GM19328 (cell line): ENCODE measurements around the gene FAM227B.
"Not testable (repeated sequence)": the region's sequence is repeated elsewhere in the genome, so short reads cannot be mapped to it uniquely, and the experiment has no call there.

Source experiments
- ATAC-seq: cut with Tn5 transposase; IDR thresholded peaks from one replicate; pipeline ENCODE4 v1.9.1; 2021; ENCODE audit warnings: mild to moderate bottlenecking, moderate library complexity; ENCODE audit not compliant: unreplicated experiment

The FAM227B gene

DNA sequence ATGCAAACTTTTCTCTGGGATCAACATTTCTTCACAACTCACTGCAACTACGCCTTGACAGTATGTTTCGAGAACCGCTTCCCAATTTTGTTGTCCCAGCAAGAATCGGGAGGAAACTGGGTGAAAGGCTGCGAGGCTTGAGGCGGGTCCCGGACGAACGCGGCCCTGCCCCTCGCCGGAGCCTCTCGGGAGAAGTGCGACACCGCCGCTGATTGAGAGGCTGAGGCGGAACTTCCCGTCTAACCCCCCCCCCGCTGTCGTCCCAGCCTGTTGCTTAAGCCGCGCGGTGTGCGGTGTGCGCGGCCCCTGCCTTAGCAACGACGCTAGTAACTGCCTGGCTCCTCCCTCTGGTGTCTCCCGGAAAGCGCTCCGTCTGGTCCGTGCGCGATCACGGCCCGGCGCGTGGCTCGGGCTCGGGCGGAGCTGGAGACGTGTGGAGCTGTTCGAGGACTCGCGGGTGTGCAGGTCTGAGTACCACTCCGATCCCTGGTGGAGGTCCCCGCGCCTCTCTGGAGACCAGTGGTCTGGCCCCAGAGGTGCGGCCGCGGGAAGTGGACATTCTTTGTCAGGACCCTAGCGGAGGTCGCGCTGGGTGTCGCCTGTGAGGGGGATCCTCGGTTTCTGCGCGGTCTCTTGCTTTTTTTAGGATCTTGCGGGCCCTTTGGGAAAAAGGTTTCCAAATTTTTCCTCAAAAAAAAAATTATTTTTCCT is at the start of gene FAM227B, which contains the start of gene DTWD1:
TSS of gene FAM227B (minus strand) at position 161 of the 711 bp plus-strand sequence. CDS start 5,647 bp downstream, outside the sequence.
TSS of gene DTWD1 (plus strand) at position 391 of the 711 bp plus-strand sequence. CDS start 4,120 bp downstream, outside the sequence.
- ATAC-seq, result peak; percentile 99

DNA sequence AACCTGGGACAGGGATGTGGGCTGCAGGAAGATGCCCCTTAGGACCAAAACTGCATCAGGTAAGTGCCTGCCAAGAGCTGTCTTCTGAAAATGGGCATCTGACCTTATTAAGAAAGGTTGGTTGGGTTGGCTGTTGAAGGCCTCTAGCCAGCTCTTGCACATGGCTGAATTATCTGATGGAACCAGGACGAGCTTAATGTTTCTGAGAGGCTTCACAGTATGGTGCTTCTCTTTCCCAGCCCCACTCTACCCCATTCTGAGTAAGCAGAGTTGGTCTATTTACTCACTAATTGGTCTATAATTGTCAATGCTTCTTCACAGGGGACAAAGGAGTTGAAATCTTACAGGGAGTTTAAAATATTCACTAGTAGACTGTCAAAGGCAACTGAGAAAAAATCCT is 48.7 kb upstream of the FAM227B start:
- no peak for ATAC-seq

DNA sequence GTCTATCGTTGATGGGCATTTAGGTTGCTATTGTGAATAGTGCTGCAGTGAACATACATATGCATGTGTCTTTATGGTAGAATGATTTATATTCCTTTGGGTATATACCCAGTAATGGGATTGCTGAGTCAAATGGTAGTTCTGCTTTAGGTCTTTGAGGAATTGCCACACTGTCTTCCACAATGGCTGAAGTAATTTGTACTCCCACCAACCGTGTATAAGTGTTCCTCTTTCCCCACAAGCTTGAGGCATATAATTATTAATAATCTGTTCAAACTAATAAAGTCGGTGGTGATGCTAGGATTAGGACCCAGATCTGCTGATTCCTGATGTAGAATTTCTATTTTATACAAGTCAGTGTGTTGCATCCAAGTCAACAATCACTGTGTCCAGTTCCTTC is 45.9 kb upstream of the FAM227B start:
- ATAC-seq, result not testable (repeated sequence)

DNA sequence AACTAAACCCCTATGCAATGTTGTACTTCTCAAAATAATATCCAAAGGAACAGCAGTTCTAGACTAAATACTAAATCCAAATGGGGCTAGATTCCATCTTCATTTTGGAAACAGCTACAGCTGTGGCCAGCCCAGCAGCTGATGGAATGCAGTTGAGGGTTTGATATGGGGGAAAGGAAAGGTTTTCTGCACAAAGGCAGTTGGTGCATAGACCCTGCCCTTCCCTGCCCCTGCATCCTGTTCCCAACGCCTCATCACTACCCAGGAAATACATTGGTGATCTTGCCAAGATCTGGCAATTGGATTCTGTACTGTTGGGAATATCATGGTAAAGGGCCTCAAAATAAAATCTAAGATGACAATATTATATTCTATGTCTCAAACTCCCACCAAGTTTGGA is 44.1 kb upstream of the FAM227B start:
- ATAC-seq, result no peak

- ATAC-seq, result no peak
Measured at GRCh38 chr15:49656734-49657133, 36.1 kb upstream of the FAM227B start.

GRCh38 chr15:49652922-49653321 is 32.3 kb upstream of the FAM227B start:
- ATAC-seq, result no peak

DNA sequence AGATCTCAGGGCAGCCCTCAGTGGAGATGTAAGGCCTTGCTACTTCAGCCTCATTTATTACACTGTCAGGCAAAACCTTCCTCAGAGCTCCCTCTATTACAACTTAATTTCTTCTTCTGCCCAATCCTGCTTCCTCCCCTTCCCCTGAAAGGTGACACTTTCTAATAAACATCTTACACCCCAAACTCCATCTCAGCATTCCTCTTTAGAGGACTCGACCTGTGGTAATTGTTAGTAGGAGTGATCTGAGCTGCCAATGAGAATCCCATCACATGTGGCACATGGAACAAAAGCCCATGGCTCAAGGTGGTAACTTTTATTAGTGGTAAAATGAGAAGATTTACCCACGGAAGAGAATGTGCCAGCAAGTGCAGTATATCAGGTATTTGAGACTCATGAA is 30.1 kb upstream of the FAM227B start:
- ATAC-seq, result no peak

- no peak for ATAC-seq
Measured at GRCh38 chr15:49649987-49650386, 29.4 kb upstream of the FAM227B start.

GRCh38 chr15:49646891-49647290 is 26.3 kb upstream of the FAM227B start:
- no peak for ATAC-seq

DNA sequence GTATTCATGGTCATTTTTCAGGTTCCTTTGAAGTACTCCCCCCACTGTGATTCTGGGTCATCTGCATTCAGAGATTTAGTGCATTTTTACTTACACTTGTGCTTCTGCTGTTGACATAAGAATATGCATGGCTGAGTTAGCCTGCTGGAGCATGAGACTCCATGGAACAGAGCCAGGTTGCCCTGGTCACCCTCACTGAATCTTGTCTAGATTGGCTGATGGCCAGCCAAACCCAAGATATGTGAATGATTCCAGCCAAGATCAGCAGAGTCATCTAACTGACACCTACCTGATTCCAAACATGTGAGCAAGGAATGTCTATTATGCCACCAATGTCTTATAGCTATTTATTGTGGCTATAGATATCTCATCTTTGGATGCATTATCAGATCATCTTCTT is 25.3 kb upstream of the FAM227B start:
- no peak for ATAC-seq

GRCh38 chr15:49645277-49645676 is 24.7 kb upstream of the FAM227B start:
- no peak for ATAC-seq

DNA sequence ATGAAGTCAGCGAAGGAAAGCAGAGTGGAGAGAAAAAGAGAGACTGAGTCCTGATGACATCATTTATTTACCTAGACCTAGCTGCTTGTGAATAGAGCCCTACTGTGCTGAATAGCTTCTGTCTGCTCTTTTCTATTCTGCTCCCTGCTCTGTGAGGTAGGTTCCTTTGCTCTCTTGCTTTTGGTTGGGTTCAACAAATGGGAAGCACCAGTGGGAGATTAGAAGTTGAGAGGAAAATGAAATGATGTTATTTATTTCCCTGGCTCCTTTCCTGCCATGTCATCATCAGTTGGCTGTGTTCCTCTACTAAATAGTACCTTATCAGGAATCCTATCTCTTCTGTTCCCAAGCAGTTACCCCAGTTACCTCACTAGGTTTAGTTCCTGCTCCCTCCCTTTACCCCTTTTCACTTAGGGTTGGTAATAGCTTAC is 23.8 kb upstream of the FAM227B start:
- ATAC-seq, result no peak

- no peak for ATAC-seq
Measured at GRCh38 chr15:49637857-49638256, 17.2 kb upstream of the FAM227B start.

- no peak for ATAC-seq
Measured at GRCh38 chr15:49628379-49628778, 7.8 kb upstream of the FAM227B start.

- no peak for ATAC-seq
Measured at GRCh38 chr15:49627407-49627877, 6.8 kb upstream of the FAM227B start.

GRCh38 chr15:49625460-49626036 is 4.9 kb upstream of the FAM227B start:
- no peak for ATAC-seq

DNA sequence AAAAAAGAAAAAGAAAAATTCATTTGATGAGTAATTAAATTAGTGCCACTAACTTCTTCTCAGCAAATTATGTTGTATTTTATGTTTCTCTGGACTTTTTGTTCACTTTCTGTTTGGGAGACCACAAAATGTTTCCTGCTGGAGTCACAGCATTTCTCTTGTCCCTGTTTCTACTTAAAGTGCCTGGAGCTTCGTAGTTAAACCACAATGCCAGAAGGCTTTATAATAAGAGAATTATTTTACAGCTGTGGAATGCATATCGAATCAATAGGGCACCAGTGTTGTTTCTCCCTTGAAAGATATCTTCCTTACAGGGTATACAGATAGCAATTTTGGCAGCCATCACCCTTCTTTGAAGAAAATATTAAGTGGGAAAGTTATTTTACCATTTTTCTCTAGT is 3.4 kb upstream of the FAM227B start:
- ATAC-seq, result no peak

GRCh38 chr15:49622561-49622960 is 1.9 kb upstream of the FAM227B start:
- ATAC-seq, result no peak

DNA sequence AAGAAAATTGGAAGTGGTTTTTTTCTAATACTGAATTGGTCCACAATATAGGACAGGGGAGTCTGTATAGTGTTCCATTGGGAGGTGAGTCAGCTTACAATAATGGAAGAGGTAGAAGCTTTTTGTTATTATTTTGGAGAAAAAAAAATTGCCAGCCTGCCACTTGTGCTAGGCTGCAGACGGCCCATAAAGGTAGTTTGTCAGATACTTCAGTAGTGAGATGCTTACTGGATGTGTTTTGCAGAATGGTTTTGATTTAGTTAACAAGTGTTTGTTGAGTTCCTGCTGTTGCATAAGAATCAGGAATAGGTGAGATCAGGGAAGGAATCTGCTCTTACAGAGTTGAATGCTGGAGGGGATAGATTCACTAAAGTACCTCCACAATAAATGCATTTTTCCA is 1.3 kb upstream of the FAM227B start:
- no peak for ATAC-seq

DNA sequence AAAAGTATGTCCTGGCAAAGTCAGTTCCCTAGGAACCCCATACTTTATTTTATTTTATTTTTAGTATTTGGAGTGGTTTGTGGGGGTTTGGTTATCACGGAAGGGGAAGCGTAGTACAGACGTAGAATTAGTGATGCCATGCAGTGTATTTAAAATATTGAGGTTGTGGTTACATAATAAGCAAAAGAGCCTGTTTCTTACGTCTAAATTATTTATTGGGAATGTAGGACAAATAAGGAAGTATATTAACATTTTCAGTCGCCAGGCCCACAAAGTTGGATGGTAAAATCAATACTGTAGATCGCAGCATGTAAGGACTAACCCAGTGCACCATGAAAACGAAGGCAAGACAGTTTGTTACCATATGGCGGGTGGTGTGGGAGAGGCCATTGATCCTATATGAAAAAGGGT is 788 bp upstream of the FAM227B start:
- ATAC-seq, result no peak

GRCh38 chr15:49620199-49620598 is 419 bp downstream of the FAM227B start:
- no peak for ATAC-seq

DNA sequence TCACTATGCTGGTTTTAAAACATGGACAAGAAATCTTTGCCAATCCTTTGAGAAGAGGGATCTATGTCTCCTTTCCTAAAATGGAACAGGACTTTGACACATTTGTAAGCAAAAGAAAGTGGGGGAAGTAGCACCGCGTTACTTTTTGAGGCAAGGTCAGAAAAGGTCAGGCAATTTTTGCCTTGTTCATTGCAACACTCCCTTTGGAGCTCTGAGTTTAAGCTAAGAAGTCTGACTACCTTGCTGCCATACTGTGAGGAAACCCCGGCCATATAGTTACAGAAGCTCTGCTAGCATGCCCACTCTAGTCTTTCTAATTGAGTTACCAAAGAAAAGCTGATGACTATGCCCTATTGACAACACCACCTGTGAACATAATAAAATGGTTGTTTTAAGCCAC is 1.4 kb downstream of the FAM227B start:
- ATAC-seq, result no peak
